Keratinocyte (primary cell): ENCODE data around the gene HPSE2.

Source experiments
- CTCF ChIP-seq, 3 experiments: IDR thresholded peaks in 1 of 3; conservative IDR thresholded peaks in 1 of 3; optimal IDR thresholded peaks in 1 of 3; 2 replicates in 2 of 3; 3 replicates in 1 of 3; pipeline versions ENCODE3 to v1.5.1; 2011; ENCODE audit warnings: low read length in 3 of 3, mild to moderate bottlenecking in 3 of 3, moderate library complexity in 2 of 3, control low read depth in 1 of 3, inconsistent platforms in 1 of 3; ENCODE audit not compliant: insufficient read depth in 2 of 3; ENCODE audit errors: extremely low read depth in 1 of 3
- EZH2 ChIP-seq: IDR thresholded peaks from one replicate; pipeline ENCODE4 v1.6.1; 2012; ENCODE audit warnings: inconsistent platforms, mild to moderate bottlenecking, low read length, moderate library complexity

- TF ChIP-seq CTCF (optimal IDR thresholded peaks at IDR 0.05 in 1 of 3, IDR thresholded peaks at IDR 0.05 in 1 of 3, conservative IDR thresholded peaks at IDR 0.05 in 1 of 3; ENCODE audit: extremely low read depth in 1 of 3, insufficient read depth in 2 of 3, low read length in 3 of 3) = no peak
- TF ChIP-seq EZH2 = no peak
These were observed 373.7 kb downstream of the HPSE2 start for GRCh38 chr10:98861962-98862361.
